GM21529 (cell line): ENCODE data around the gene ANKRD33.

Source experiments
- ATAC-seq: cut with Tn5 transposase; IDR thresholded peaks from one replicate; pipeline ENCODE4 v1.9.1; 2021; ENCODE audit not compliant: unreplicated experiment

Gene ANKRD33

DNA sequence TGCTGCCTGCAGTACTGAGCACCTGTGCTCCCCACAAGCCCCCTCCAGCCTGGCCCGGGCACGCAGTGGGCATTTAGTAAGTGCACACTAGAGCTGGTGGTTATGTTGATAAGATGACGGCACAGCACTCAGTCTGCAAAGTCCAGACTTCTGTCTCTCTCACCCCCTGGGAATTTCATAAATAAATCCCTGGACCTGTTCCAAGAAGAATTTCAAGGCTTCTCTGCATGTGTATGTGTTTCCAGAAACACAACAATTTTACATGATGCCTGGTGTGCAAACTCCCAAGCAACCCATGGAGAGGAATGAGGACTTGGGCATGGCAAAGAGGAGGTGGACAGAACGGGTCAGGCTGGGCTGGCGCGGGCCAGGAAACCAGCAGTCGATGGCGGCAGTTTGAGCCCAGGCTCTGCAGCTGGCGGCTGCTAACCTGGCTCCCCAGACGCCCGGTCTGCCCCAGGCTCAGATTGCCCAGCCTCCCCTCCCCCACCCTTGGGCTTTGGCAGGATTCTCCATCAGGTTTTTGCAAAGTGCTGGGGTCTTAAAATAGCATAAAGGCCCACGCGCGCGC, 53.2 kb downstream of the ANKRD33 start:
- no peak for ATAC-seq
